GM21515 (cell line): Measurements from ENCODE around the gene RIPK4.
"Not testable (repeated sequence)": the region's sequence is repeated elsewhere in the genome, so short reads cannot be mapped to it uniquely, and the experiment has no call there.

Experiments
- ATAC-seq: cut with Tn5 transposase; IDR thresholded peaks from one replicate; pipeline ENCODE4 v1.9.1; 2021; ENCODE audit not compliant: unreplicated experiment

RIPK4 gene

GRCh38 chr21:41701749-41702148 lies 65.1 kb downstream of the RIPK4 start:
- ATAC-seq = no peak

GRCh38 chr21:41699311-41699710 lies 67.5 kb downstream of the RIPK4 start:
- no peak for ATAC-seq

DNA sequence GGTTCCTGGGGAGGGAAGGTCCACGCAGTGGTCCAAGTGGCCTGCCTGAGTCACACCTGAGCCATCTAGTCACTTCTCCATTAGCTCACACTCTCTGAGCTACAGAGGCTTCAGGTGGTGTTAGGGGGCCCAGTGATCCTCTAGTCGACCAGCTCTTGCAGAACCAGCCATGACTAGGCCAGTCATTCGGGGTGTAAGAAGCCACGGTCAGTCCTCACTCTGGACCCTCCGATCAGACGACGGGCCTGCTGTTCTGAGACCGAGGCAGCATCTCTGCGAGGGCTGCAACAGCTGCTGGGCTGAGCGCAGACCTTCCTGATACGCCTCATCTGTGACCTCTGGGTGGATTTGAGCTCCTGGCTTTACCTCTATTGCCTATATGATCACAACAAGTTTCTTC lies 68.8 kb downstream of the RIPK4 start:
- ATAC-seq = no peak

- ATAC-seq = no peak
These were observed 71.3 kb downstream of the RIPK4 start for GRCh38 chr21:41695513-41695912.

GRCh38 chr21:41694042-41694441 lies 72.8 kb downstream of the RIPK4 start:
- not testable (repeated sequence) for ATAC-seq

- ATAC-seq = no peak
These were observed 74.7 kb downstream of the RIPK4 start for GRCh38 chr21:41692185-41692565.

DNA sequence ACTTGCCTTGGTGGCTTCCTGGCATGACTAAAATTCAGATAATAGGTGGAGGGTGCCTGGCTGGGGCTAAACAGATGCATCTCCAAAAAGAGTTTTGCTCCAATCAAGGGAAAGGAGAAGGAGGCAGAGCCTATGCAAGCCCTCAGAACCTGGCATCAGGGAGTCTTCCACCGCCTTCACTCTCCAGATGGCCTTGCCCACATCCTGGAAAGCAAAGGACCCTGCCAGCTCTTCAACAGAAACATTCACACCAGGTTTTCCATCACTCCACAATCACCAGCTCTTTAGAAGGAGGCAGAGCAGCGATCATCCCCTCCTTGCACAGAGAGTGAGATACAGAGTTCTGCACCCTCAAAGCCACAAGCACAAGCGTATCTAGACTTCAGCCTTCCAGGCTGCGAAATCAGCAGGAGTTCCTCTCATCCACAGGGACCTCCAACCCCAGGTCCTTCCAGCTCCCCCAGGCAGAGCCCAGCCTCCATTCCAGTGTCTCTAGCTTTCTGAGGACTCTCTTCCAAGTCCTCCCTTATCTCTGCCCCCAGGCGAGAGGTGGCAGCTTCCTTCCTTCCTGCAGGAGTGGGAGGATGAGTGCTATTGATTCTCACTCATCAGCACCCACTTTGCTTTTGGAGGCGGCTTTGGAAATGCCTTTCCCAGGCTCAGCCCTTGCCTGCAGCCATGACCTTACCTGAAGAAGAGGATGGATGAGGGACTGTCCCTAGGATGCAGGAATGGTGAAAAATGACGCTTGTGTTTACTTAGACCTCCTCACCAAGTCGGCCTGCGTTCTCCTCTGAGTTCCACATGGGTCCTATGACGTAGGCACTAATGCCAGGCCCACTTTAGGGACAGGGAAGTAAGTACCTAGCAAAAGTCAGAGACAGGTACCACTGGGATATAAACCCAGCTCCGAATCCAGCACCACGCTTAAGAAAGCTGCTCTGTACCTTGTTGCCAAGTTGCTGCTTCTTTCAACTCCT lies 75.4 kb downstream of the RIPK4 start:
- ATAC-seq = no peak
